Fibroblast of lung (primary cell): ENCODE data around the gene TRIL. TPM values are rescaled to one million over a fixed set of nuclear protein-coding genes. Genes with fewer than 3 reads are reported as not detected.

Experiments
- DNase-seq, 2 donors: peaks; one replicate each; pipeline versions ENCODE4 v3.0.0 to v3.0.0-alpha.2; 2010; ENCODE audit warnings: low read depth in 2 of 2
- H2AFZ ChIP-seq: 2 replicates; pipeline ENCODE4 v1.5.1; 2012; ENCODE audit warnings: low read length, control low read depth, inconsistent platforms
- H3K27ac ChIP-seq: 2 replicates; pipeline ENCODE4 v1.5.1; 2011; ENCODE audit warnings: low read length, control low read depth; ENCODE audit not compliant: insufficient read depth
- H3K27me3 ChIP-seq: 2 replicates; pipeline ENCODE4 v1.5.1; 2011; ENCODE audit warnings: mild to moderate bottlenecking, low read length; ENCODE audit not compliant: control insufficient read depth, insufficient read depth
- H3K36me3 ChIP-seq: 2 replicates; pipeline ENCODE4 v1.5.1; 2011; ENCODE audit warnings: low read length; ENCODE audit not compliant: control insufficient read depth, insufficient read depth
- H3K4me1 ChIP-seq: 2 replicates; pipeline ENCODE4 v1.5.1; 2011; ENCODE audit warnings: low read length; ENCODE audit not compliant: control insufficient read depth, insufficient read depth; ENCODE audit errors: extremely low read depth
- H3K4me2 ChIP-seq: 2 replicates; pipeline ENCODE4 v1.5.1; 2011; ENCODE audit warnings: low read length, control low read depth; ENCODE audit not compliant: insufficient read depth; ENCODE audit errors: extremely low read depth
- H3K4me3 ChIP-seq, 4 experiments: fragments of 200-600 bp in 1 of 4; sonication (generic) in 1 of 4; replicated peaks in 1 of 4; 2 replicates each; pipeline ENCODE4 v1.5.1; 2011 to 2016; ENCODE audit warnings: low read length in 4 of 4, low read depth in 3 of 4, mild to moderate bottlenecking in 3 of 4, control low read depth in 2 of 4, inconsistent platforms in 1 of 4, mixed read lengths in 1 of 4; ENCODE audit not compliant: insufficient read depth in 1 of 4; ENCODE audit errors: control extremely low read depth in 1 of 4
- H3K79me2 ChIP-seq: 2 replicates; pipeline ENCODE4 v1.5.1; 2012; ENCODE audit warnings: mild to moderate bottlenecking, low read length, inconsistent platforms; ENCODE audit not compliant: control insufficient read depth, insufficient read depth
- H3K9ac ChIP-seq: 2 replicates; pipeline ENCODE4 v1.5.1; 2011; ENCODE audit warnings: mild to moderate bottlenecking, low read length, control low read depth; ENCODE audit not compliant: insufficient read depth
- H3K9me3 ChIP-seq: 2 replicates; pipeline ENCODE4 v1.5.1; 2012; ENCODE audit warnings: low read depth, low read length; ENCODE audit not compliant: control insufficient read depth, insufficient read depth
- H4K20me1 ChIP-seq: 2 replicates; pipeline ENCODE4 v1.5.1; 2011; ENCODE audit warnings: low read length; ENCODE audit not compliant: control insufficient read depth, insufficient read depth; ENCODE audit errors: extremely low read depth
- EZH2 ChIP-seq: IDR thresholded peaks from 2 replicates; pipeline ENCODE4 v1.5.1; 2012; ENCODE audit warnings: low read length, control low read depth, mild to moderate bottlenecking; ENCODE audit errors: missing control alignments
- polyA plus RNA-seq, 2 donors: library from polyadenylated mRNA; depleted of rRNA in 1 of 2; stranded (reverse) in 1 of 2; unstranded in 1 of 2; fragments of >200 nt; gene quantifications; 2 replicates each; pipeline ENCODE4 v1.2.1, GENCODE V29; 2011 to 2012; ENCODE audit warnings: missing spikeins in 1 of 2
- total RNA-seq: library from RNA; depleted of rRNA; stranded (reverse); fragments of >200 nt; gene quantifications from 2 replicates; pipeline ENCODE4 v1.2.1, GENCODE V29; 2014
- TF ChIP-seq, protein P1 (sequence below), 2 donors: IDR thresholded peaks in 1 of 2; conservative IDR thresholded peaks in 1 of 2; 1 replicate in 1 of 2; 2 replicates in 1 of 2; pipeline ENCODE4 v1.5.1; 2011 to 2012; ENCODE audit warnings: low read length in 2 of 2, control low read depth in 1 of 2, inconsistent platforms in 1 of 2, low read depth in 1 of 2, mild to moderate bottlenecking in 1 of 2

Gene TRIL
- total and polyA plus RNA-seq, 2 donors (not counting 1 experiment from before 2014, with no cell fraction given): 0.10 to 0.17 TPM

GRCh38 chr7:28921822-28922221 is 36.3 kb downstream of the TRIL start:
- H3K27ac ChIP-seq: no peak overlapping the region
- H4K20me1 ChIP-seq: no peaks in the 10 kb centered on the region
- H3K27me3 ChIP-seq: no peaks in the 10 kb centered on the region
- no peaks in the 10 kb centered on the region for H3K36me3 ChIP-seq
- H3K9ac ChIP-seq: no peak overlapping the region
- no peak overlapping the region for H3K4me3 ChIP-seq
- H2AFZ ChIP-seq: no peak overlapping the region
- H3K4me2 ChIP-seq: no peak overlapping the region
- no peaks in the 10 kb centered on the region for H3K79me2 ChIP-seq
- no peaks in the 10 kb centered on the region for H3K4me1 ChIP-seq
- no peaks in the 10 kb centered on the region for H3K9me3 ChIP-seq
- peak; percentile 61 to 75 for DNase-seq
- no peak for TF ChIP-seq EZH2
- TF ChIP-seq, protein P1, sequence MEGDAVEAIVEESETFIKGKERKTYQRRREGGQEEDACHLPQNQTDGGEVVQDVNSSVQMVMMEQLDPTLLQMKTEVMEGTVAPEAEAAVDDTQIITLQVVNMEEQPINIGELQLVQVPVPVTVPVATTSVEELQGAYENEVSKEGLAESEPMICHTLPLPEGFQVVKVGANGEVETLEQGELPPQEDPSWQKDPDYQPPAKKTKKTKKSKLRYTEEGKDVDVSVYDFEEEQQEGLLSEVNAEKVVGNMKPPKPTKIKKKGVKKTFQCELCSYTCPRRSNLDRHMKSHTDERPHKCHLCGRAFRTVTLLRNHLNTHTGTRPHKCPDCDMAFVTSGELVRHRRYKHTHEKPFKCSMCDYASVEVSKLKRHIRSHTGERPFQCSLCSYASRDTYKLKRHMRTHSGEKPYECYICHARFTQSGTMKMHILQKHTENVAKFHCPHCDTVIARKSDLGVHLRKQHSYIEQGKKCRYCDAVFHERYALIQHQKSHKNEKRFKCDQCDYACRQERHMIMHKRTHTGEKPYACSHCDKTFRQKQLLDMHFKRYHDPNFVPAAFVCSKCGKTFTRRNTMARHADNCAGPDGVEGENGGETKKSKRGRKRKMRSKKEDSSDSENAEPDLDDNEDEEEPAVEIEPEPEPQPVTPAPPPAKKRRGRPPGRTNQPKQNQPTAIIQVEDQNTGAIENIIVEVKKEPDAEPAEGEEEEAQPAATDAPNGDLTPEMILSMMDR (conservative IDR thresholded peaks at IDR 0.05 in 1 of 2, IDR thresholded peaks at IDR 0.05 in 1 of 2; ENCODE audit: low read depth in 1 of 2, low read length in 2 of 2): peak; percentile 91 to 95

- TF ChIP-seq, protein P1 (conservative IDR thresholded peaks at IDR 0.05 in 1 of 2, IDR thresholded peaks at IDR 0.05 in 1 of 2; ENCODE audit: low read depth in 1 of 2, low read length in 2 of 2): no peak
- no peak for TF ChIP-seq EZH2
- DNase-seq: peak in 1 of 2 donors; percentile 15
- Histone ChIP-seq H3K79me2 (no peaks in the 10 kb centered on the region), H3K27ac (no peak overlapping the region), H3K9me3 (no peaks in the 10 kb centered on the region), H3K27me3 (no peaks in the 10 kb centered on the region), H3K4me1 (no peaks in the 10 kb centered on the region), H2AFZ (no peak overlapping the region), H3K9ac (no peak overlapping the region), H3K36me3 (no peaks in the 10 kb centered on the region), H3K4me3 (no peak overlapping the region), H4K20me1 (no peaks in the 10 kb centered on the region), H3K4me2 (no peak overlapping the region)
Observed at GRCh38 chr7:28920424-28920823, 37.7 kb downstream of the TRIL start.

DNA sequence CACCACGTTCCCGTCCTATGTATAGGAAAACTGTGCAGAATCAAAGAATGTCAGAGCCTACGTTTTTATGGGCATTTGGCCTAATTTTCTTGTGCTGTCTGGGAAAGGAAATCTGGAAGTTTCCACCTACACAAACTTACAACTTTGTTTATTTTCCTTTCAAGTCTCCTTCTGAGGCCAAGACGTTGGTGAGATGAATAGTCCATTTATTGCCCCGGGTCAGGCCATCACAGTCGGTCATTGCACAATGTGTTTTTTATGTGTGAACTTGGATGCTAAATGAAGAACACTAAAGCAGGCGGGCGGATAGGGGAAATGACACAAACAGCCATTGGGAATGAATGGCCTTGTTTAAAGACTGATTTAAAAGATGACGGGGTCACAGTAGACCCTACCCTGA is 38.6 kb downstream of the TRIL start:
- Histone ChIP-seq H3K4me3 (no peak overlapping the region), H3K9me3 (no peaks in the 10 kb centered on the region), H4K20me1 (no peaks in the 10 kb centered on the region), H3K4me1 (no peaks in the 10 kb centered on the region), H3K9ac (no peak overlapping the region), H3K36me3 (no peaks in the 10 kb centered on the region), H3K27ac (no peak overlapping the region), H3K27me3 (no peaks in the 10 kb centered on the region), H2AFZ (no peak overlapping the region), H3K4me2 (no peak overlapping the region), H3K79me2 (no peaks in the 10 kb centered on the region)
- no peak for TF ChIP-seq EZH2
- TF ChIP-seq, protein P1 (conservative IDR thresholded peaks at IDR 0.05 in 1 of 2, IDR thresholded peaks at IDR 0.05 in 1 of 2; ENCODE audit: low read depth in 1 of 2, low read length in 2 of 2): no peak
- DNase-seq: peak; percentile 22 to 32
